ENCODE data around the gene IL34.

The IL34 gene

GRCh38 chr16:70684146-70685060, 38.0 kb downstream of the IL34 start:
- no peak for DNase-seq (ENCODE audit: extremely low read depth, insufficient read length)
- no peak for TF ChIP-seq CTCF (IDR thresholded peaks at IDR 0.05; ENCODE audit: insufficient read depth, low read length, poor library complexity, severe bottlenecking)

GRCh38 chr16:70685061-70685937, 38.9 kb downstream of the IL34 start:
- TF ChIP-seq CTCF (IDR thresholded peaks at IDR 0.05; ENCODE audit: insufficient read depth, low read length, poor library complexity, severe bottlenecking) = no peak
- no peak overlapping the region for H3K4me3 ChIP-seq (replicated peaks; ENCODE audit: low read depth, low read length)
- H3K36me3 ChIP-seq (ENCODE audit: control insufficient read depth, insufficient read depth, low read length) = no peaks in the 10 kb centered on the region
- H3K27me3 ChIP-seq (replicated peaks; ENCODE audit: control insufficient read depth, insufficient read depth, low read length) = no peaks in the 10 kb centered on the region; the same call in 1 of the 2 replicates
- DNase-seq (ENCODE audit: extremely low read depth, insufficient read length) = no peak

More at GRCh38 chr16:70684146-70685060, 38.0 kb downstream of the IL34 start:
- H3K27me3 ChIP-seq (replicated peaks; ENCODE audit: control insufficient read depth, insufficient read depth, low read length) = no peaks in the 10 kb centered on the region; the same call in 1 of the 2 replicates
- H3K36me3 ChIP-seq (ENCODE audit: control insufficient read depth, insufficient read depth, low read length) = no peaks in the 10 kb centered on the region
- H3K4me3 ChIP-seq (replicated peaks; ENCODE audit: low read depth, low read length) = no peak overlapping the region

GRCh38 chr16:70685938-70686375, 39.6 kb downstream of the IL34 start, which contains the start of gene MTSS2:
TSS of gene MTSS2 (minus strand) at chr16:70686053. CDS start at chr16:70685791, 262 bp downstream.
- H3K27me3 ChIP-seq (replicated peaks; ENCODE audit: control insufficient read depth, insufficient read depth, low read length) = no peaks in the 10 kb centered on the region; the same call in 1 of the 2 replicates
- no peak for TF ChIP-seq CTCF (IDR thresholded peaks at IDR 0.05; ENCODE audit: insufficient read depth, low read length, poor library complexity, severe bottlenecking)
- H3K36me3 ChIP-seq (ENCODE audit: control insufficient read depth, insufficient read depth, low read length) = no peaks in the 10 kb centered on the region
- H3K4me3 ChIP-seq (replicated peaks; ENCODE audit: low read depth, low read length) = no peak within 1 kb of the TSS
- no peak for DNase-seq (ENCODE audit: extremely low read depth, insufficient read length)

- no peak for TF ChIP-seq CTCF (IDR thresholded peaks at IDR 0.05; ENCODE audit: insufficient read depth, low read length, poor library complexity, severe bottlenecking)
- Histone ChIP-seq H3K27me3 (replicated peaks; ENCODE audit: control insufficient read depth, insufficient read depth, low read length) (no peaks in the 10 kb centered on the region; the same call in 1 of the 2 replicates), H3K4me3 (replicated peaks; ENCODE audit: low read depth, low read length) (no peak overlapping the region), H3K36me3 (ENCODE audit: control insufficient read depth, insufficient read depth, low read length) (no peaks in the 10 kb centered on the region)
- DNase-seq (ENCODE audit: extremely low read depth, insufficient read length) = no peak
Observed at GRCh38 chr16:70686376-70687101, 40.2 kb downstream of the IL34 start.

GRCh38 chr16:70687102-70687511, 40.7 kb downstream of the IL34 start:
- no peak for DNase-seq (ENCODE audit: extremely low read depth, insufficient read length)
- no peaks in the 10 kb centered on the region for H3K36me3 ChIP-seq (ENCODE audit: control insufficient read depth, insufficient read depth, low read length)
- H3K27me3 ChIP-seq (replicated peaks; ENCODE audit: control insufficient read depth, insufficient read depth, low read length) = no peaks in the 10 kb centered on the region; the same call in 1 of the 2 replicates
- TF ChIP-seq CTCF (IDR thresholded peaks at IDR 0.05; ENCODE audit: insufficient read depth, low read length, poor library complexity, severe bottlenecking) = no peak
- no peak overlapping the region for H3K4me3 ChIP-seq (replicated peaks; ENCODE audit: low read depth, low read length)

All from GM06990 (cell line).